Astrocyte (in vitro differentiated cells and primary cell): ENCODE data around the gene BRAP. TPM values are rescaled to one million over a fixed set of nuclear protein-coding genes. Genes with fewer than 3 reads are reported as not detected.
"Not testable (repeated sequence)": the region's sequence is repeated elsewhere in the genome, so short reads cannot be mapped to it uniquely, and the experiment has no call there.

Experiments used
- DNase-seq: peaks from one replicate; pipeline ENCODE4 v3.0.0-alpha.2; 2010; ENCODE audit warnings: low read depth
- FAIRE-seq: peaks from 2 replicates; lab custom pipeline; 2011; peaks lifted over from hg19 to GRCh38; lab: Jason Lieb, UNC
- H2AFZ ChIP-seq: 2 replicates; pipeline ENCODE4 v1.6.0; 2012; ENCODE audit warnings: low read depth, low read length, inconsistent platforms
- H3K27ac ChIP-seq: 2 replicates; pipeline ENCODE4 v1.5.1; 2011; ENCODE audit warnings: low read depth, low read length, inconsistent platforms
- H3K27me3 ChIP-seq: 2 replicates; pipeline ENCODE4 v1.6.0; 2011; ENCODE audit warnings: low read length, inconsistent platforms; ENCODE audit not compliant: insufficient read depth
- H3K36me3 ChIP-seq: 2 replicates; pipeline ENCODE4 v1.5.1; 2011; ENCODE audit warnings: low read length, inconsistent platforms; ENCODE audit not compliant: insufficient read depth
- H3K4me1 ChIP-seq: 2 replicates; pipeline ENCODE4 v1.5.1; 2011; ENCODE audit warnings: low read length, inconsistent platforms; ENCODE audit not compliant: insufficient read depth
- H3K4me2 ChIP-seq: 2 replicates; pipeline ENCODE4 v1.6.0; 2012; ENCODE audit warnings: low read length, inconsistent platforms
- H3K4me3 ChIP-seq: 2 replicates; pipeline ENCODE4 v1.5.1; 2011; ENCODE audit warnings: low read depth, mild to moderate bottlenecking, low read length, inconsistent platforms; ENCODE audit not compliant: insufficient read depth
- H3K79me2 ChIP-seq: 2 replicates; pipeline ENCODE4 v1.6.0; 2012; ENCODE audit warnings: mild to moderate bottlenecking, low read length, inconsistent platforms; ENCODE audit not compliant: insufficient read depth
- H3K9ac ChIP-seq: 2 replicates; pipeline ENCODE4 v1.6.0; 2012; ENCODE audit warnings: mild to moderate bottlenecking, low read length, inconsistent platforms
- H3K9me3 ChIP-seq: 2 replicates; pipeline ENCODE4 v1.5.1; 2012; ENCODE audit warnings: low read depth, mild to moderate bottlenecking, low read length, inconsistent platforms; ENCODE audit not compliant: insufficient read depth
- H4K20me1 ChIP-seq: 2 replicates; pipeline ENCODE4 v1.6.0; 2012; ENCODE audit warnings: low read length, inconsistent platforms; ENCODE audit not compliant: insufficient read depth
- H3K27ac Mint-ChIP-seq: one replicate; pipeline ENCODE4 v1.8.0; 2021; ENCODE audit warnings: mild to moderate bottlenecking, mixed read lengths; ENCODE audit not compliant: unreplicated experiment
- H3K27me3 Mint-ChIP-seq: one replicate; pipeline ENCODE4 v1.8.0; 2021; ENCODE audit warnings: low read depth, mixed read lengths; ENCODE audit not compliant: unreplicated experiment
- H3K36me3 Mint-ChIP-seq: one replicate; pipeline ENCODE4 v1.8.0; 2021; ENCODE audit warnings: low read depth, mixed read lengths; ENCODE audit not compliant: unreplicated experiment
- H3K4me1 Mint-ChIP-seq: one replicate; pipeline ENCODE4 v1.8.0; 2021; ENCODE audit warnings: low read depth, mixed read lengths; ENCODE audit not compliant: unreplicated experiment
- H3K4me3 Mint-ChIP-seq: one replicate; pipeline ENCODE4 v1.8.0; 2021; ENCODE audit warnings: mild to moderate bottlenecking, moderate library complexity, mixed read lengths; ENCODE audit not compliant: unreplicated experiment
- H3K9me3 Mint-ChIP-seq: one replicate; pipeline ENCODE4 v1.8.0; 2021; ENCODE audit warnings: mild to moderate bottlenecking, mixed read lengths; ENCODE audit not compliant: unreplicated experiment
- CTCF ChIP-seq: IDR thresholded peaks from 2 replicates; pipeline ENCODE4 v1.5.1; 2011; ENCODE audit warnings: low read depth, mild to moderate bottlenecking, inconsistent platforms, low read length, moderate library complexity; ENCODE audit not compliant: insufficient read depth
- EZH2 ChIP-seq: IDR thresholded peaks from 2 replicates; pipeline ENCODE4 v1.6.1; 2012; ENCODE audit warnings: mild to moderate bottlenecking, low read length, inconsistent platforms; ENCODE audit not compliant: insufficient read depth
- total RNA-seq: library from RNA; stranded (reverse); gene quantifications from 2 replicates; pipeline ENCODE4 v1.2.1, GENCODE V29; 2021

BRAP gene
- total RNA-seq, 1 donor from 2014 or later: 24.8 TPM

GRCh38 chr12:111732786-111733185 is 47.0 kb upstream of the BRAP start:
- TF ChIP-seq EZH2: no peak
- no peak for TF ChIP-seq CTCF
- no peak overlapping the region for H3K4me3 ChIP-seq
- H3K4me1 ChIP-seq: no peaks in the 10 kb centered on the region

GRCh38 chr12:111730420-111730819 is 44.7 kb upstream of the BRAP start:
- no peaks in the 10 kb centered on the region for H3K27me3 ChIP-seq
- no peak overlapping the region for H2AFZ ChIP-seq
- H3K9me3 Mint-ChIP-seq: no peaks in the 10 kb centered on the region
- no peak for TF ChIP-seq CTCF
- TF ChIP-seq EZH2: no peak
- H3K27me3 Mint-ChIP-seq: no peaks in the 10 kb centered on the region
- FAIRE-seq (no peak), DNase-seq (no peak)
- no peaks in the 10 kb centered on the region for H4K20me1 ChIP-seq
- H3K4me1 Mint-ChIP-seq: no peaks in the 10 kb centered on the region
- H3K79me2 ChIP-seq: no peaks in the 10 kb centered on the region
- peaks cover 3% of the 10 kb centered on the region for H3K36me3 ChIP-seq
- no peak overlapping the region for H3K4me2 ChIP-seq
- H3K9me3 ChIP-seq: no peaks in the 10 kb centered on the region
- H3K9ac ChIP-seq: no peak overlapping the region
- peaks cover 25% of the 10 kb centered on the region for H3K36me3 Mint-ChIP-seq
- H3K4me1 ChIP-seq: no peaks in the 10 kb centered on the region
- H3K27ac ChIP-seq: no peak overlapping the region
- no peak overlapping the region for H3K27ac Mint-ChIP-seq
- no peak overlapping the region for H3K4me3 ChIP-seq
- no peak overlapping the region for H3K4me3 Mint-ChIP-seq

More at GRCh38 chr12:111732786-111733185, 47.0 kb upstream of the BRAP start:
- H3K27ac ChIP-seq: no peak overlapping the region
- no peaks in the 10 kb centered on the region for H3K4me1 Mint-ChIP-seq
- H3K9me3 ChIP-seq: no peaks in the 10 kb centered on the region
- no peak for FAIRE-seq
- H3K36me3 ChIP-seq: peaks cover 3% of the 10 kb centered on the region
- peaks cover 26% of the 10 kb centered on the region for H3K36me3 Mint-ChIP-seq
- no peak overlapping the region for H3K4me2 ChIP-seq
- no peaks in the 10 kb centered on the region for H4K20me1 ChIP-seq
- H3K27me3 ChIP-seq: no peaks in the 10 kb centered on the region
- no peak overlapping the region for H3K9ac ChIP-seq
- H3K79me2 ChIP-seq: no peaks in the 10 kb centered on the region
- no peaks in the 10 kb centered on the region for H3K27me3 Mint-ChIP-seq
- no peak overlapping the region for H3K4me3 Mint-ChIP-seq
- no peaks in the 10 kb centered on the region for H3K9me3 Mint-ChIP-seq
- DNase-seq: no peak
- no peak overlapping the region for H2AFZ ChIP-seq
- H3K27ac Mint-ChIP-seq: no peak overlapping the region

- H3K9me3 ChIP-seq: no peaks in the 10 kb centered on the region
- H3K27ac ChIP-seq: no peak overlapping the region
- H3K9me3 Mint-ChIP-seq: peaks cover 2% of the 10 kb centered on the region
- H3K4me1 ChIP-seq: no peaks in the 10 kb centered on the region
- peaks cover 3% of the 10 kb centered on the region for H3K36me3 ChIP-seq
- no peaks in the 10 kb centered on the region for H3K27me3 Mint-ChIP-seq
- no peaks in the 10 kb centered on the region for H4K20me1 ChIP-seq
- FAIRE-seq (no peak), DNase-seq (no peak)
- H3K4me3 ChIP-seq: no peak overlapping the region
- no peak for TF ChIP-seq EZH2
- TF ChIP-seq CTCF: no peak
- H3K27ac Mint-ChIP-seq: no peak overlapping the region
- H3K27me3 ChIP-seq: no peaks in the 10 kb centered on the region
- H3K79me2 ChIP-seq: no peaks in the 10 kb centered on the region
- no peak overlapping the region for H3K9ac ChIP-seq
- no peak overlapping the region for H3K4me2 ChIP-seq
- H3K4me3 Mint-ChIP-seq: no peak overlapping the region
- H2AFZ ChIP-seq: no peak overlapping the region
- H3K36me3 Mint-ChIP-seq: peaks cover 33% of the 10 kb centered on the region
- H3K4me1 Mint-ChIP-seq: no peaks in the 10 kb centered on the region
These were observed 43.0 kb upstream of the BRAP start for GRCh38 chr12:111728795-111729194.

- not testable (repeated sequence) for H3K27me3 Mint-ChIP-seq, H3K9me3 ChIP-seq, H2AFZ ChIP-seq, H4K20me1 ChIP-seq, H3K4me3 ChIP-seq, H3K9ac ChIP-seq, H3K4me3 Mint-ChIP-seq, H3K9me3 Mint-ChIP-seq, DNase-seq, H3K27ac ChIP-seq, H3K27me3 ChIP-seq, H3K4me2 ChIP-seq, H3K36me3 ChIP-seq, H3K27ac Mint-ChIP-seq, H3K4me1 Mint-ChIP-seq, H3K79me2 ChIP-seq, FAIRE-seq, H3K4me1 ChIP-seq
- peaks cover 22% of the 10 kb centered on the region for H3K36me3 Mint-ChIP-seq
These were observed 38.0 kb upstream of the BRAP start for GRCh38 chr12:111723646-111724360.
